ENCODE results near the gene MYO18B. TPM values are rescaled to one million over a fixed set of nuclear protein-coding genes. Genes with fewer than 3 reads are reported as not detected.
A peak's percentile ranks its signal among the peaks of the same experiment; 100 is the strongest.

MYO18B gene
- total and polyA plus RNA-seq, 2 of the 8 experiments (the other 6 are each of a cell fraction or from before 2014, with no cell fraction given): 0.62 to 0.78 TPM

GRCh38 chr22:26017932-26018331 is 275.9 kb downstream of the MYO18B start:
- Histone ChIP-seq H3K4me2 (ENCODE audit: insufficient read depth in 1 of 2, low read depth in 2 of 2, low read length in 2 of 2) (no peak overlapping the region), H2AFZ (ENCODE audit: low read length) (no peak overlapping the region), H3K4me1 (replicated peaks in 1 of 4; ENCODE audit: control insufficient read depth in 3 of 4, insufficient read depth in 4 of 4, low read length in 3 of 4) (peaks cover 0 to 5% (median 1%) of the 10 kb centered on the region in 4 experiments; a peak in 3 of 7 replicates), H3K4ac (replicated peaks; ENCODE audit: insufficient read length, low read depth, low read length) (no peak overlapping the region), H3K27ac (ENCODE audit: low read depth, low read length) (no peak overlapping the region), H2BK120ac (replicated peaks; ENCODE audit: low read depth, low read length) (no peak overlapping the region), H2BK12ac (ENCODE audit: low read depth, low read length) (0 out of 2 replicates have a peak overlapping the region, but pooled peaks have one; percentile 40), H3K14ac (ENCODE audit: insufficient read length) (no peak overlapping the region), H4K20me1 (replicated peaks in 1 of 2; ENCODE audit: control insufficient read depth in 1 of 2, insufficient read depth in 2 of 2, low read length in 2 of 2) (no peaks in the 10 kb centered on the region), H3K36me3 (ENCODE audit: control insufficient read depth in 2 of 4, insufficient read depth in 4 of 4, low read length in 3 of 4) (no peaks in the 10 kb centered on the region), H2BK5ac (ENCODE audit: low read depth, low read length) (no peak overlapping the region), H3K23me2 (ENCODE audit: low read depth, low read length) (no peaks in the 10 kb centered on the region), H4K91ac (replicated peaks; ENCODE audit: insufficient read length, low read length) (no peak overlapping the region), H2BK15ac (ENCODE audit: low read length) (no peak overlapping the region), H3K9me3 (ENCODE audit: insufficient read depth in 2 of 2, low read depth in 1 of 2, low read length in 1 of 2) (no peaks in the 10 kb centered on the region), H3K23ac (ENCODE audit: insufficient read length) (no peak overlapping the region), H2AK5ac (ENCODE audit: low read depth, low read length) (no peak overlapping the region), H3K4me3 (ENCODE audit: extremely low read depth in 1 of 4, insufficient read depth in 2 of 4, low read depth in 3 of 4, low read length in 4 of 4) (no peak overlapping the region), H3K56ac (replicated peaks; ENCODE audit: insufficient read length, low read depth, low read length) (no peak overlapping the region), H3K79me2 (ENCODE audit: control insufficient read depth in 1 of 2, insufficient read depth in 2 of 2, low read length in 2 of 2) (no peaks in the 10 kb centered on the region), H4K5ac (ENCODE audit: insufficient read length, low read depth, low read length) (no peak overlapping the region), H3K9ac (replicated peaks in 1 of 4; ENCODE audit: extremely low read depth in 1 of 4, low read depth in 3 of 4, low read length in 3 of 4) (no peak overlapping the region), H3K27me3 (replicated peaks in 1 of 4; ENCODE audit: control insufficient read depth in 3 of 4, extremely low read depth in 1 of 4, insufficient read depth in 3 of 4, low read length in 3 of 4) (no peaks in the 10 kb centered on the region), H3K18ac (ENCODE audit: extremely low read depth, low read length) (no peak overlapping the region), H2BK20ac (ENCODE audit: low read length) (no peak overlapping the region), H4K8ac (ENCODE audit: extremely low read depth, insufficient read depth, low read length) (no peak overlapping the region; the same call in 1 of the 2 replicates), H3K79me1 (ENCODE audit: low read depth, low read length) (no peaks in the 10 kb centered on the region)
- FAIRE-seq (no peak), DNase-seq (ENCODE audit: low read depth in 1 of 2, low spot score in 2 of 2) (no peak)
- TF ChIP-seq MAFK (IDR thresholded peaks at IDR 0.05; ENCODE audit: low read depth, low read length) (peak; percentile 69), TAF7 (optimal IDR thresholded peaks at IDR 0.05; ENCODE audit: borderline replicate concordance, low read depth, low read length) (no peak), CHD1 (IDR thresholded peaks at IDR 0.05; ENCODE audit: low read depth, low read length) (no peak), TEAD4 (IDR thresholded peaks at IDR 0.05; ENCODE audit: low read depth, low read length) (no peak), EZH2 (IDR thresholded peaks at IDR 0.05; ENCODE audit: low read depth, low read length, severe bottlenecking) (no peak), USF2 (IDR thresholded peaks at IDR 0.05; ENCODE audit: low read length) (no peak), BACH1 (IDR thresholded peaks at IDR 0.05; ENCODE audit: low read length) (peak; percentile 75), NRF1 (IDR thresholded peaks at IDR 0.05; ENCODE audit: low read depth, low read length) (no peak)
- WGBS, 2 experiments (ENCODE audit: extremely low coverage in 1 of 2, insufficient coverage in 1 of 2, insufficient read length in 1 of 2, insufficient replicate concordance in 2 of 2, low coverage in 1 of 2, low lambda C conversion rate in 2 of 2, missing lambda C conversion rate in 1 of 2): 91% methylated on average over 5 of the region's 5 CpGs; no CpG with 5 or more reads in 1 of the 2 experiments
- POLR2A ChIA-PET (ENCODE audit: partially characterized antibody): interaction anchor here (2.4 kb wide), 1 partner anchor 9 kb away, joined by 5 read pairs; no protein-coding TSS in a partner anchor
- CTCF ChIA-PET (ENCODE audit: partially characterized antibody): interaction anchor here (0.9 kb wide), 2 partner anchors 13 to 312 kb away, joined by 3 read pairs; no protein-coding TSS in a partner anchor
